ENCODE measurements around the gene SAMD11.

GRCh38 chr1:912740-913301, 10.9 kb upstream of the SAMD11 start:
- TF ChIP-seq EZH2phosphoT487 (IDR thresholded peaks at IDR 0.05; ENCODE audit: insufficient read depth, low read depth) (no peak), EZH2 (IDR thresholded peaks at IDR 0.05; ENCODE audit: insufficient read depth, poor library complexity, severe bottlenecking) (no peak)

Data from GM23248 (cell line).